Measurements from ENCODE around the gene PPP1R3A. TPM values are rescaled to one million over a fixed set of nuclear protein-coding genes. Genes with fewer than 3 reads are reported as not detected.

The PPP1R3A gene
- total and polyA plus RNA-seq, 12 donors: not detected

GRCh38 chr7:113835367-113835766 lies 83.4 kb downstream of the PPP1R3A start:
- Histone ChIP-seq H3K4me3 (no peak overlapping the region), H3K4me1 (replicated peaks in 1 of 2) (no peaks in the 10 kb centered on the region), H3K27ac (no peak overlapping the region), H3K27me3 (no peaks in the 10 kb centered on the region), H3K9me3 (replicated peaks in 1 of 3) (no peaks in the 10 kb centered on the region), H3K36me3 (replicated peaks in 1 of 2) (no peaks in the 10 kb centered on the region)
- DNase-seq: no peak
- intact Hi-C loops (cut with DNase I): no loop called here
- TF ChIP-seq POLR2A (IDR thresholded peaks at IDR 0.05) (no peak), CTCF (IDR thresholded peaks at IDR 0.05) (no peak)
- 59 to 64% (median 60%) methylated on average over 2 of the region's 2 CpGs for WGBS, 4 donors

- Histone ChIP-seq H3K9me3 (replicated peaks in 1 of 3) (no peaks in the 10 kb centered on the region), H3K27ac (no peak overlapping the region), H3K36me3 (replicated peaks in 1 of 2) (no peaks in the 10 kb centered on the region), H3K4me1 (replicated peaks in 1 of 2) (no peaks in the 10 kb centered on the region), H3K27me3 (no peaks in the 10 kb centered on the region), H3K4me3 (no peak overlapping the region)
- no peak for DNase-seq
- TF ChIP-seq POLR2A (IDR thresholded peaks at IDR 0.05): no peak
- 74 to 93% (median 88%) methylated on average over 1 of the region's 1 CpG for WGBS, 4 donors
- intact Hi-C loops (cut with DNase I): no loop called here
Measured at GRCh38 chr7:113832196-113832745, 86.5 kb downstream of the PPP1R3A start.

GRCh38 chr7:113831556-113831955 lies 87.3 kb downstream of the PPP1R3A start:
- Histone ChIP-seq H3K27ac (no peak overlapping the region), H3K4me1 (replicated peaks in 1 of 2) (no peaks in the 10 kb centered on the region)

DNA sequence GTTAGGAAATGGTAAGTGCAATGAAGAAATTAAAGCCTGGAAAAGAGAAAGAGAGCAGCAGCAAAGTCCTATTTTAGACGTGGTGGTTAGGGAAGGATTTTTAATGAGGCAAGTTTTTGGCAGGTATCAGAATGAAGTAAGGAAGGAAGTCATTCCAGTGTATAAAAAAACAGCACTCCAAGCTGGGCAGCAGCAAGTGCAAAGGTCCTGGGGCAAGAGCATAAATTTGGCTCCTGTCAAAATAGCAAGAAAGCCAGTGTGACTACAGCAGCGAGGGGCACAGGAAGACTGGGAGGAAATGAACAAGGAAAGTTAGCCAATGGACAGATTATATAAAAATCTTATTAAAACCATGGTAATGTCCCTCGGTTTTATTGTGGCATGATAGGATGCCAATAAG lies 90.2 kb downstream of the PPP1R3A start:
- intact Hi-C loops (cut with DNase I): no loop called here

More at GRCh38 chr7:113831556-113831955, 87.3 kb downstream of the PPP1R3A start:
- intact Hi-C loops (cut with DNase I): no loop called here
- no peak for DNase-seq
- Histone ChIP-seq H3K36me3 (replicated peaks in 1 of 2) (no peaks in the 10 kb centered on the region), H3K9me3 (replicated peaks in 1 of 3) (no peaks in the 10 kb centered on the region), H3K27me3 (no peaks in the 10 kb centered on the region), H3K4me3 (no peak overlapping the region)
- TF ChIP-seq CTCF (IDR thresholded peaks at IDR 0.05): no peak
- no peak for TF ChIP-seq POLR2A (IDR thresholded peaks at IDR 0.05)
- WGBS, 4 donors: 46 to 61% (median 50%) methylated on average over 1 of the region's 1 CpG

More for the DNA sequence above, 90.2 kb downstream of the PPP1R3A start:
- no peak for DNase-seq
- TF ChIP-seq CTCF (IDR thresholded peaks at IDR 0.05): no peak
- no peak for TF ChIP-seq POLR2A (IDR thresholded peaks at IDR 0.05)
- no peaks in the 10 kb centered on the region for H3K36me3 ChIP-seq (replicated peaks in 1 of 2)
- 42 to 52% (median 49%) methylated on average over 3 of the region's 3 CpGs for WGBS, 4 donors
- no peaks in the 10 kb centered on the region for H3K27me3 ChIP-seq
- no peak overlapping the region for H3K27ac ChIP-seq
- H3K4me3 ChIP-seq: no peak overlapping the region
- no peaks in the 10 kb centered on the region for H3K9me3 ChIP-seq (replicated peaks in 1 of 3)
- no peaks in the 10 kb centered on the region for H3K4me1 ChIP-seq (replicated peaks in 1 of 2)

Data from adrenal gland (tissue), 12 donors.